C4-2B (cell line): ENCODE data around the gene CYTH3.

Source experiments
- H3K27ac ChIP-seq: fragments of 450-650 bp; 2 replicates; pipeline ENCODE4 v1.5.1; 2017
- CTCF ChIP-seq: fragments of 450-650 bp; conservative IDR thresholded peaks from 2 replicates; pipeline ENCODE4 v1.5.1; 2017; ENCODE audit warnings: mild to moderate bottlenecking
- ZFX ChIP-seq: fragments of 450-650 bp; IDR thresholded peaks from 2 replicates; pipeline ENCODE4 v1.6.1; 2017

Gene CYTH3

GRCh38 chr7:6171532-6172223 is 100.7 kb downstream of the CYTH3 start:
- no peak for TF ChIP-seq CTCF
- TF ChIP-seq ZFX, result no peak
- H3K27ac ChIP-seq, result no peak overlapping the region

GRCh38 chr7:6170571-6171531 is 101.6 kb downstream of the CYTH3 start:
- TF ChIP-seq ZFX (no peak), CTCF (no peak)
- H3K27ac ChIP-seq, result no peak overlapping the region

- TF ChIP-seq ZFX, result no peak
- TF ChIP-seq CTCF, result no peak
- H3K27ac ChIP-seq, result no peak overlapping the region
These were observed 102.5 kb downstream of the CYTH3 start for GRCh38 chr7:6169805-6170520.

- TF ChIP-seq CTCF, result no peak
- no peak for TF ChIP-seq ZFX
- peak overlapping the region; percentile 13; the same call in 1 of the 2 replicates for H3K27ac ChIP-seq
These were observed 104.0 kb downstream of the CYTH3 start for GRCh38 chr7:6168477-6168868.

- peak overlapping the region; percentile 13; the same call in 1 of the 2 replicates for H3K27ac ChIP-seq
- TF ChIP-seq ZFX (no peak), CTCF (no peak)
These were observed 104.6 kb downstream of the CYTH3 start for GRCh38 chr7:6167587-6168476.

GRCh38 chr7:6167004-6167551 is 105.3 kb downstream of the CYTH3 start:
- H3K27ac ChIP-seq, result no peak overlapping the region

More at GRCh38 chr7:6167004-6167551, 105.3 kb downstream of the CYTH3 start:
- TF ChIP-seq CTCF (no peak), ZFX (no peak)
